Measurements from ENCODE around the gene GAGE10. TPM values are rescaled to one million over a fixed set of nuclear protein-coding genes. Genes with fewer than 3 reads are reported as not detected.
A peak's percentile ranks its signal among the peaks of the same experiment; 100 is the strongest.
"Not testable (repeated sequence)": the region's sequence is repeated elsewhere in the genome, so short reads cannot be mapped to it uniquely, and the experiment has no call there.

GAGE10 gene
- total RNA-seq, 4 donors from 2014 or later = not detected

- no peaks in the 10 kb centered on the region for H3K27me3 ChIP-seq
- TF ChIP-seq POLR2A (IDR thresholded peaks at IDR 0.05) (no peak), CTCF (IDR thresholded peaks at IDR 0.05) (no peak)
- H3K4me3 ChIP-seq = no peak overlapping the region
- no peaks in the 10 kb centered on the region for H3K36me3 ChIP-seq
- H3K4me1 ChIP-seq = no peaks in the 10 kb centered on the region
- intact Hi-C loops (cut with DNase I; ENCODE audit: low total_unique reads) = no loop called here
- no peak overlapping the region for H3K27ac ChIP-seq
- no peak for DNase-seq
- H3K9me3 ChIP-seq = no peaks in the 10 kb centered on the region
These were observed 10.8 kb upstream of the GAGE10 start for GRCh38 chrX:49292400-49293362.

GRCh38 chrX:49299293-49299692 lies 4.2 kb upstream of the GAGE10 start:
- H3K4me1 ChIP-seq; DNase-seq; H3K9me3 ChIP-seq; H3K27ac ChIP-seq; H3K4me3 ChIP-seq; H3K36me3 ChIP-seq; H3K27me3 ChIP-seq; intact Hi-C loops (cut with DNase I; ENCODE audit: low total_unique reads): not testable (repeated sequence)

GRCh38 chrX:49300703-49301102 lies 2.7 kb upstream of the GAGE10 start:
- intact Hi-C loops (cut with DNase I; ENCODE audit: low total_unique reads) = no loop called here
- TF ChIP-seq CTCF (IDR thresholded peaks at IDR 0.05) = no peak
- TF ChIP-seq POLR2A (IDR thresholded peaks at IDR 0.05) = no peak
- DNase-seq = no peak
- Histone ChIP-seq H3K27me3 (no peaks in the 10 kb centered on the region), H3K36me3 (no peaks in the 10 kb centered on the region), H3K27ac (no peak overlapping the region), H3K4me1 (no peaks in the 10 kb centered on the region), H3K4me3 (no peak overlapping the region), H3K9me3 (no peaks in the 10 kb centered on the region)

GRCh38 chrX:49307775-49308174 lies 4.3 kb downstream of the GAGE10 start:
- DNase-seq; H3K27ac ChIP-seq; H3K4me3 ChIP-seq; H3K9me3 ChIP-seq; H3K4me1 ChIP-seq; intact Hi-C loops (cut with DNase I; ENCODE audit: low total_unique reads); H3K27me3 ChIP-seq; H3K36me3 ChIP-seq: not testable (repeated sequence)

GRCh38 chrX:49308604-49309269 lies 5.3 kb downstream of the GAGE10 start:
- peak overlapping the region; percentile 28 to 37 for H3K4me3 ChIP-seq
- intact Hi-C loops (cut with DNase I; ENCODE audit: low total_unique reads) = no loop called here
- H3K36me3 ChIP-seq = no peaks in the 10 kb centered on the region
- DNase-seq = peak in 1 of 2 donors; percentile 37
- no peaks in the 10 kb centered on the region for H3K27me3 ChIP-seq
- no peaks in the 10 kb centered on the region for H3K9me3 ChIP-seq
- no peaks in the 10 kb centered on the region for H3K4me1 ChIP-seq
- H3K27ac ChIP-seq = peak overlapping the region; percentile 78 to 81
- no peak for TF ChIP-seq POLR2A (IDR thresholded peaks at IDR 0.05)
- no peak for TF ChIP-seq CTCF (IDR thresholded peaks at IDR 0.05)

- H3K27ac ChIP-seq = peak overlapping the region; percentile 78 to 81
- TF ChIP-seq POLR2A (IDR thresholded peaks at IDR 0.05) (no peak), CTCF (IDR thresholded peaks at IDR 0.05) (no peak)
- no peaks in the 10 kb centered on the region for H3K4me1 ChIP-seq
- no peak for DNase-seq
- H3K9me3 ChIP-seq = no peaks in the 10 kb centered on the region
- H3K27me3 ChIP-seq = no peaks in the 10 kb centered on the region
- no peaks in the 10 kb centered on the region for H3K36me3 ChIP-seq
- intact Hi-C loops (cut with DNase I; ENCODE audit: low total_unique reads) = no loop called here
- peak overlapping the region; percentile 28 to 37 for H3K4me3 ChIP-seq
These were observed 6.0 kb downstream of the GAGE10 start for GRCh38 chrX:49309401-49309981.

All from uterus (tissue), 4 donors.